ENCODE data around the gene TRPV4. TPM values are rescaled to one million over a fixed set of nuclear protein-coding genes. Genes with fewer than 3 reads are reported as not detected.

TRPV4 gene
- total RNA-seq: 0.75 and 1.7 TPM in 2 replicates

GRCh38 chr12:109833307-109834189 is at the start of gene TRPV4:
Gene TRPV4 (minus strand): TSS chr12:109833398. CDS start chr12:109814796, 18,602 bp downstream.
- no peak for DNase-seq (ENCODE audit: low read depth)
- no peak for TF ChIP-seq CTCF (IDR thresholded peaks at IDR 0.05; ENCODE audit: insufficient read depth, low read length, poor library complexity, severe bottlenecking)
- Histone ChIP-seq H3K27me3 (ENCODE audit: control insufficient read depth, insufficient read depth, low read length) (no peaks in the 10 kb centered on the region), H3K4me3 (ENCODE audit: low read depth, low read length) (peak within 1 kb of the TSS; percentile 48), H3K36me3 (ENCODE audit: control insufficient read depth, insufficient read depth, low read length) (no peaks in the 10 kb centered on the region)

DNA sequence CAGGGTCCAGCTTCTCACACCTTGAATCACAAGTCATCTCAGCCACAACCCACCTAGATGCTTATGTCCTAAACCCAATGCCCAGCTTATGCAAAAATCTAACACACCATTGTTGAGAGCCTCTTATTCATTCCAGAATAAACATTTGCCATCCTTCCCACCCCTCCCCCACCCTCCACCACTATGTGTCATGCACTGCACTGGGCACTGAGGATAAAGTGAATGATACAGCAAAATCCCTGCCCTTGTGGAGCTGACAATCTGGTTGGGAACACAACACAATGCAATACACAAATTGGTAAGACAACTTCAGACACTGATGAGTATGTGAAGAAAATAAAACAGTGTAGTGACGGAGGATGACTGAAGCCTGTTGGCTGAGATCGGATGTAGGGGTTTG is 48.6 kb upstream of the TRPV4 start:
- TF ChIP-seq CTCF (IDR thresholded peaks at IDR 0.05; ENCODE audit: insufficient read depth, low read length, poor library complexity, severe bottlenecking): no peak
- Histone ChIP-seq H3K27me3 (ENCODE audit: control insufficient read depth, insufficient read depth, low read length) (no peaks in the 10 kb centered on the region), H3K36me3 (ENCODE audit: control insufficient read depth, insufficient read depth, low read length) (no peaks in the 10 kb centered on the region), H3K4me3 (ENCODE audit: low read depth, low read length) (no peak overlapping the region)
- DNase-seq (ENCODE audit: low read depth): no peak

GRCh38 chr12:109880938-109881337 is 47.7 kb upstream of the TRPV4 start:
- Histone ChIP-seq H3K27me3 (ENCODE audit: control insufficient read depth, insufficient read depth, low read length) (no peaks in the 10 kb centered on the region), H3K4me3 (ENCODE audit: low read depth, low read length) (peak overlapping the region; percentile 50), H3K36me3 (ENCODE audit: control insufficient read depth, insufficient read depth, low read length) (no peaks in the 10 kb centered on the region)
- DNase-seq (ENCODE audit: low read depth): no peak
- TF ChIP-seq CTCF (IDR thresholded peaks at IDR 0.05; ENCODE audit: insufficient read depth, low read length, poor library complexity, severe bottlenecking): no peak

- DNase-seq (ENCODE audit: low read depth): no peak
- H3K4me3 ChIP-seq (ENCODE audit: low read depth, low read length): peak within 1 kb of the TSS; percentile 62
- no peaks in the 10 kb centered on the region for H3K36me3 ChIP-seq (ENCODE audit: control insufficient read depth, insufficient read depth, low read length)
- no peaks in the 10 kb centered on the region for H3K27me3 ChIP-seq (ENCODE audit: control insufficient read depth, insufficient read depth, low read length)
- TF ChIP-seq CTCF (IDR thresholded peaks at IDR 0.05; ENCODE audit: insufficient read depth, low read length, poor library complexity, severe bottlenecking): no peak
These were observed 47.1 kb upstream of the TRPV4 start, which contains the start of gene GLTP for GRCh38 chr12:109880043-109880931. Gene GLTP (minus strand): TSS chr12:109880541. CDS start chr12:109880374, 167 bp downstream.

DNA sequence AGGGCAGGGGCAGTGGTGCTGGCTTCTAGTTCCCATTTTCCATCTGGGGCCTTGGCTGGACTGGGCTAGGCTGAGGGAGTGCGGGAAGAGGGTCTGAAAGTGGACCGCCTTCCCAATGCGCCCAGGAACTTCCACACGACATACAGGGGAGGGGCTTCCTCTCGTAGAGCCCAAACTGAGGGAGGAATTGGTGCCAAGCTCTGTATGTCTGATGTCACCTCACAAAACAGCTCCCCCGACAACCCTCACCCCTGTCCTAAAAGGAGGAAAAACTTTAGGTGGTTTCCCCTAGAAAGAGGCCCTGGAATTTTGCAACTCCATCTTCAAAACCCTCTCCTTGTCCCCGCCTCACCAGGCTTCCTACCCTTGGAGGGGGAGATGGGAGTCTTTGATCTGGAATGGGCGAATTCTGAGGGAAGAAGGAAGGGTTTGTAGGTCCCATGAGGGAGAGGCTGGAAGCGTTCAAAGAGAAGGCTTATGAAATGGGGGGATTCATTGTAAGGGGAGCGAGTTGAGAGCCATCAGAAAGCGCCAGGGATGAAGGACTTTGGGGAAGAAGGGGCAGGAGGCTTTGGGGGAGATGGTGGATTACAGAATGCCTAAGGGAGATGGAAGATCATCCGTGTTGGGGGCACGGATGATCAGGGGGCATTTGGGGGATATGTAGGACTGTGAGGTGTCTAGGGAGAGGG is 46.3 kb upstream of the TRPV4 start:
- Histone ChIP-seq H3K27me3 (ENCODE audit: control insufficient read depth, insufficient read depth, low read length) (no peaks in the 10 kb centered on the region), H3K4me3 (ENCODE audit: low read depth, low read length) (peak overlapping the region; percentile 62), H3K36me3 (ENCODE audit: control insufficient read depth, insufficient read depth, low read length) (no peaks in the 10 kb centered on the region)
- no peak for TF ChIP-seq CTCF (IDR thresholded peaks at IDR 0.05; ENCODE audit: insufficient read depth, low read length, poor library complexity, severe bottlenecking)
- no peak for DNase-seq (ENCODE audit: low read depth)

All from kidney epithelial cell (primary cell).